ENCODE results near the gene NEU4. TPM values are rescaled to one million over a fixed set of nuclear protein-coding genes. Genes with fewer than 3 reads are reported as not detected.

Gene NEU4
- total RNA-seq, 2 donors from 2014 or later = 0.38 TPM; not detected in 1

DNA sequence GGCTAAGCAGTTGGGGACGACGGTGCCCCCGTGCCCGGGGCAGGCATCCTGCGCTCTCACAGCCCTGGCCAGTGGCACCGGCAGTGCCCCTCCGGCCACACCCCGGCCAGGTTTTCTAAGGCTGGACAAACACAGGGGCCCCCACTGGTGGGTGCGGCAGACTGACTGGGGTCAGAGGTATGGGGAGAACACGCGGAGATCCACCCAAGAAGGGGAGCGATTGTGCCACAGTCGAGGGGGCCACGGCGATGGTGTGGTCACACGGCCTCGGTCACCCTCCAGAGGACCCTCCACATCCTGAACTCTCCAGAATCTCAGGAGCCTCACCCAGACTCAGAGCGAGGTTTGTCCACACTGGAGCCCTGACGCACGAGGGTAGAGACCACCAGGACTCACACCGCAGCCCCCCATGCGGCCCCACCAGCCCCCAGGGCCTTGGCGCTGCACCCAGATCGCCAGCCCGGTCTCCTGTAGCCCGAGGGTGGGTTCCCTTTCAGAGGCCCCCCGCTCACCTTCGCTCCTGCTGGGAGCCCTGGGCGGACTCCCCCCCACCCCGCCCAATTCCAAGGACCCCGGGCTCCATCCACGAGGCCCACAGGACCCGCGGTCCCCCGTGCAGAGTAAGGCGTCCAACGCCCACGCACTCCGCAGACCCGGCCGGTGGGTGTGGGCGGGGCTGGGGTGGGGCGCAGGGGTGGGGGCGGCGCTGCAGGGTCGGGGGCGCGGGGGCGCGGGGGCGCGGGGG is 34.5 kb downstream of the NEU4 start:
- peak; percentile 79 for DNase-seq (ENCODE audit: low spot score)
- intact Hi-C loops (cut with DNase I) = no loop called here

DNA sequence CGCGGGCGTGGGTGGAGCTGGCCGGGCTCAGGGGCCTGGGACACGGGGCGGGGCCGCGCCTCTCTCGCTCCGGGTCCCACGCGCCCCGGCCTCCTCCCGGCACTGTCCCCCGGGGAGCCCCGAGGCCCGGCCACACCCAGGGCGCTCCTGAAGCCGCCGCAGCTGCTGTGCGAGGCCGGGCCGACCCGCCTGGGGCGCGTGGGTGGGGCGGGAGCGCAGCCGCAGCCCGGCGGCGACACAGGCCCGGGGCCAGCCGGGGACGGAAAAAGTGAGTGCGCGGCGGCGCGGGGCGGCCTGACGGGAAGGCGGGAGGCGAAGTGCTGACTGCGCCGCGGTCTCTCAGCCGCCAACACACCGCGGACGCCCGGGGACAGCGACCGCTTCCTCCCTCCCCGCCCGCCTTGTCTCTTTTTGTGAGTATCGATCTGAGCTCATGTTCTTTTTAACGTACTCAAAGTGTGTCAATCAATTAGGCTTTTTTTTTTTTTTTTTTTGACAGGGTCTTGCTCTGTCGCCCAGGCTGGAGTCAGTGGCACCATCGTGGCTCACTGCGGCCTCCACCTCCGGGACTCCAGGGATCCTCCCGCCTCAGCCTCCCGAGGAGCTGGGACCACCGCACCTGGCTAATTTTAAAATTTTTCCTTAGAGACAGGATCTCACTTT is 35.2 kb downstream of the NEU4 start:
- DNase-seq (ENCODE audit: low spot score) = peak; percentile 95
- intact Hi-C loops (cut with DNase I) = no loop called here

DNA sequence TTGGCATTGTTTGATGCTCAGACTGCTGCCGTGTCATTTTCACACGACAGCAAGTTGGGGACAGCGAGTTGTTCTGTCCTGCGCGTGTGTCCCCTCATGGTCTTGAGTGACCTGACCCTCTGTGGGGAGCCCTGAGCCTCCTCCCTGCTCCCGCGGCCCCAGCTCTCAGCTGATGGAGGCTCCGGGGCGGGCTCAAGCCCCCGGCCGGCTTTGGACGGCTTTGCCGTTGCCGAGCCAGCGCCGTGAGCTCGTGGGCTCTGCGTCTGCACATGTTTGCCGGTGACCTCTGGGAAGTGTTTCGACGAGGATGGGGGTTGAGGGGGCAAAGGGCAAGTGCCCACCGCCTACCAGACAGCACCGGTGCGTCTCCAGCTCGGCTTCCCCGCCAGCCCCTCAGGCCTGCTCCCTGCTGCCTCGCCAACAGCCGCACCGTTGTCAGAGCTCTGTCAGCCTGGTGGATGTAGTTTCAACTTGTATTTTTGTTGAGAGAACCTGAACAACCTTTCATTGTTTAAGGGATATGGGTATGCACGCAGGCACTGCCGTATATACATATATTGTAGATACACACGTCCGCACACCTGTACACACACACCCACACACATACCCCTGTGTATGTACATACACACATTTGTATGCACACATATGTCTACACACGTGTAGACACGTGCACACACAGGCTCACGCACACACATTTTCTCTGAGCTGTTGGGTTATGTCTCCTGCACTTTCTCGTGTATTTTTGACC is 36.0 kb downstream of the NEU4 start:
- intact Hi-C loops (cut with DNase I) = no loop called here
- peak; percentile 71 for DNase-seq (ENCODE audit: low spot score)

DNA sequence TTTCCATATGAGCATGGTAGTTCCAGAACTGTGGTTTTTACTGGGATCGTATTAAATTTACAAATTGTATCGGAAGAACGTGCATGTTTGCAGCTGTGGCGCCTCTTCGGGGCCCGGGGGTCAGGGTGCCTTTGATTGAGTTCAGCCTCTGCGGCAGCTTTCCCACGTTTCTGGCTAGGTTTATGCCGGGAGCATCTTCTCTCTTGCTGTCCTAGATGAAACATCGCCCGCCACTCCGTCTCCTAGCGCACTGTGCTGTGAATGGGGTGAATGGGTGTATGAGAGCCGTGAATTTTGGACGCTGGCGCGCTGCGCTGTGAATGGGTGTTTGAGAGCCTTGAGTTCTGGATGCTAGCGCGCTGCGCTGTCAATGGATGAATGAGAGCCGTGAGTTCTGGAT is 37.4 kb downstream of the NEU4 start:
- intact Hi-C loops (cut with DNase I) = no loop called here
- DNase-seq (ENCODE audit: low spot score) = no peak

DNA sequence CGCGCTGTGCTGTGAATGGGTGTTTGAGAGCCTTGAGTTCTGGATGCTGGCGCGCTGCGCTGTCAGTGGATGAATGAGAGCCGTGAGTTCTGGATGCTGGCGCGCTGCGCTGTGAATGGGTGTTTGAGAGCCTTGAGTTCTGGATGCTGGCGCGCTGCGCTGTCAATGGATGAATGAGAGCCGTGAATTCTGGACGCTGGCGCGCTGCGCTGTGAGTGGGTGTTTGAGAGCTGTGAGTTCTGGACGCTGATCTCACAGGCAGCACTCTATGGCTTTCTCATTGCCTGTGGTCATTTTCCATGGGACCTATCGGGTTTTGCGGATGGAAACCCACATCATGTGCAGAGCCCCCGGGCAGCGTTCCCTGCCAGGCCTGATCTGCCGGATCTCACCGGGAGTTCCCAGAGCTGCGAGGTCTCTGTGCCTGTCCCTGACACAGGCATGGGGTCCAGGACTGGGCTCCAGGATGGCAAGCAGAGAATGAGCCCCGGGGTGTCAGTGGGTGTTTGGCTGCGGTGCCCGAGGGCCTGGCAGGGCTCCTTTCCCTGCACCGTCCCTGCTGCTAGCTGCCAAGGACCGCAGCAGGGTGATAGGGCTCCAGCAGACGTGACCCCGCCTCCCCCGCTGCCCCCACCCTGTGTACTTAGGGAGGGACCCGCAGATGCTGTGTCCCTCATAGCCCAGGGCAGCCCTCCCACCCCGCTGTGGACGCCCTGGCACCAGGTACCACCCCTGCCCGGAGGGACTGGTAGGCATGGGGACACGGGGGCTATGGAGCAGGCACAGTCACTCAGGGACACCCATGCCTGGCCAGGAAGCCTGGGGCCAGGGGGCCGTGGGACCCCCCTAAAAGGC is 40.0 kb downstream of the NEU4 start:
- DNase-seq (ENCODE audit: low spot score) = peak; percentile 81
- intact Hi-C loops (cut with DNase I) = no loop called here

DNA sequence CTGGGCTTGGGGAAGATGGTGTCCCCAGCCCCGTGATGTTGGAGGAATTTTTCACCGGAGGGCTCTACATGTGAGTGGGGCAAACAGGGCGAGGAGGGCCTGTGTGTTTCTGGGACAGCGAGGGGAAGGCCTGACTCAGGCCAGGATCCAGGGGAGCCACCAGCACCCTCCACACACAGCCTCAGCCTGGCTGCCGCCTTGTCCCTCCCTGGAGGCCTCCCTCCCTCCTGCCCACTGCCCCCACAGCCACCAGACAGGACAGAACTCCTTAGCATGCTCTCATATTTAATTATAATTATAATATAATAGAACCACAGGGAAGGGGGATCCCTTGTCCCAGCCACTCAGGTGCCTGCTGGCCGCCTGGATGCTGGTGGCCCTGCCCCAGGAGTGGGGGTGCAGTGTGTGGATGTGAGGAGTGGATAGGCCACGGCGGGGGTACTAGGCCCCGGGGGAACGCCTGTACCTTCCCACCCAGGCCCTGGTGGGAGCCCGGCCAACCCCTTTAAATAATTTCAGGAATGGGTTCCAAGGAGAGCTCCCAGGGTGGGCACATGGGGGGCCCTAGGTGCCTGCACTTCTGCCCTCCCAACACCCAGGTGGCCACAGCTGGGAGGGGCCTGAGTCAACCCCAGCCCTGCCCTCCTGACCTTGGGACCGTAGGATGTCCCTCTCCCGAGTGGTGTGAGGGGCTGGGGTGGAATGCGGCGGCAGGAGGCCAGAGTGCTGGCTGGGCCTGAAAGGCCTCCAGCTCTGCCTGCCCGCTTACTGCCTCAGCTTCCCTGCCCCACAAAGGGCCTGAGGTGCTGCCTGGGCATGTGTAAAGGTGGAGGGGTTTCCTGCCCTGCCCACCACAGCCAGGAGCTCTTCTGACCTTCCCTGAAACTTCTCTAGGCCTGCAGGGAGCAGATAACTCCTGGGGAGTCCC is 40.9 kb downstream of the NEU4 start:
- intact Hi-C loops (cut with DNase I) = no loop called here
- peak; percentile 69 for DNase-seq (ENCODE audit: low spot score)

DNA sequence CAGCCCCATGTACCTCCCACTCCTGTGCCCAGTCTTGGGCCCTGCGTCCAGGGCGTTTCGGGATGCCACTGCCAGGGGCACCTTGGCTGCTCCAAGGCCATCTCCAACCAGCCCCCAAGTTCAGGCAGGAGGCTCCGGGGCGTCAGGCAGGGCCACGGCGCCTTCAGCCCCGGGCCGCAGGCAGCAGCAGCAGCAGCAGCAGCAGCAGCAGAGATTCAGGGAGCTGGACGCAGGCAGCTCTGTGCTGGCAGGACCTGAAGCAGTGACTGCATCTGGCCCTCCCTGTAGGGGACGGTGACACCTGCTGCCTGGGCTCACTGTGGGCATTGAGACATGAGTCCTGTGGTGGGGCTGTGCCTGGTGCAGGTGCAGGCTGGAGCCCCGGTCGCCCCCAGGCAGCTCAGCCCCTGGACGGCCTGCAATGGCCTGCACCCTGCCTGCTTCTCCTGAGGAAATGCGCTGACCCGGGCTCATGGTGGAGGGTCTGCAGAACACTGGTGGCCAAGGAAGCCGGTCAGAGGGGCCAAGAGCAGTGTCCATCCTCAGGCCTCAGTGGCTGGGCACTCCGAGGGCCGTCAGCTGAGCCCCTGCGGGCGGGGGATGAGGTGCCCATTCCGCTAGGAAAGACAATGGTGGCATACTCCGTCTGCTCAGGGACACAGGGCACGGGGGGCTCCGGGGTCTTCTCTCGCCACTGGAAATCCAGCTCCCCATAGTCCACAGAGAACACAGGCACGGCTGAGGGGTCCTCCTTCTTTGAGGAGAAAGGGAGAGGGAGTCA is 41.7 kb downstream of the NEU4 start:
- intact Hi-C loops (cut with DNase I) = no loop called here
- peak; percentile 57 for DNase-seq (ENCODE audit: low spot score)

DNA sequence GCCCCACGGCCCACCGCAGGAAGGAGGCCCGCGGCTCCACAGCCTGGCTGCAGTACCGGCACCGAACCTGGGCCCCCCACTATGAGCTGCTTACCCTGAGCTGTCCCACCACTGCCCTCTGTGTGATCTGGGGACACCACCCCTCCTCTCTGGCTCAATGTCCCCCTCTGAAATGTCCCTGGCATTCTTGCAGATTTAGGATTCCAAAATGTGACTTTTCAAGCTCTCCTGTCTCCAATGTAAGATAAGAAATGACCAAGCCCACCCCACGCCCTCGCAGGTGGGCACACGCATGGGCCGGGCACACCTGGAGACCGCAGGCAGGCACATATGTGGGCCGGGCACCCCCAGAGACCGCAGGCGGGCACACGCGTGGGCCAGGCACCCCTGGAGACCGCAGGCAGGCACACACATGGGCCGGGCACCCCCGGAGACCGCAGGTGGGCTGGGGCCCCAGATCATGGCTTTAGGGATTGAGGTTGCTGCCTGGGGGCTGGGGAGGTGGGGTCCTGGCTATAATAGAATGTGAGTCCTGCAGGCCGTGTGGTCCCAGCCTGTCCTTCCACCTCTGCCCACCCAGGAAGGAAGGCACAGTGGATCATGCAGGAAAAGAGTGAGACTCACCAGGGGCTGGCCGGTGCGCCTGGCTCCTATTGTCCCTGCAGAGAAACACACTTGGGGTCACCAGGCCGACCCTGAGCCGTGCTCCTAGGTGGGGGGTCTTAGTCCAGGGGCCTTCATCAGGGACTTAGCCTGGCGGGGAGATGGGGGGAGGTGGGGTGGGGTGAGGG is 42.5 kb downstream of the NEU4 start:
- DNase-seq (ENCODE audit: low spot score) = peak; percentile 74
- intact Hi-C loops (cut with DNase I) = no loop called here

DNA sequence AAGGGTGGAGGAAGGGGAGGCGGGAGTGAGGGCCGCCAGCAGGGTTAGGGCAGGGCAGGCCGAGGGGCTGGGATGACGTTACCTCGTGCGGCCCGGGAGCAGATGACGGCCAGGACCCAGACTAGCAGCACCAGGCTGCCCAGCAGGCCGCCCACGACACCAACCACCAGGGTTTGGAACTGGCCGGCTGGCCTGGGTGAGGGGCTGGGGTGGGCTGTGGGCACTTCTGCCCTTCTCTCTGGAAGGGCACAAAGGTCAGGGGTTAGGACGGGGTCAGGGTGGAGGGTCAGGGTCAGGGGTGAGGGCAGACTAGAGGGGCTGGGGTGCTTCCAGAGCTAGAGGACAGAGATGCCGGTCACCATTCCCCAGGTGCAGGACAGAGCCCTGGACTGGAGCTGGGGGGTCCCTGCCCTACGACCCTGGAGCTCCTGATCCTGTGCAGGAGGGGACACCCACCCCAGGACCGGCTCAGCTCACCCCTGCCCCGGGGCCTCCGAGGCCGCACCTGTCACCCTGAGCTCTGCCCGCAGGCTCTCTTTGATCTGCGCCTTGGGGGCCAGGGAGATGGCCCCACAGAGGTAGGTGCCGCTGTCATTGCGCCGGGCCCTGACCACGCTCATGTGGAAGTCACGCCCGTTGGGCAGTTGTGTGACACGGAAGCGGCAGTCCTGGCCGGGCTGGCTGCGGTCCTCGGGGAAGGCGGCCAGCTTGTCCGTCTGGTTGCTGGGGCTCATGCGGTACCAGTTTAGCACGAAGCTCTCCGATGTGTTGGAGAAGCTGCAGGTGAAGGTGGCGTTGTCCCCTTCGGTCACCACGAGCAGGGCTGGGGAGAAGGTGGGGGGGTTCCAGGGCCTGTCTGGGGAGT is 43.4 kb downstream of the NEU4 start:
- peak; percentile 75 for DNase-seq (ENCODE audit: low spot score)
- intact Hi-C loops (cut with DNase I) = no loop called here

DNA sequence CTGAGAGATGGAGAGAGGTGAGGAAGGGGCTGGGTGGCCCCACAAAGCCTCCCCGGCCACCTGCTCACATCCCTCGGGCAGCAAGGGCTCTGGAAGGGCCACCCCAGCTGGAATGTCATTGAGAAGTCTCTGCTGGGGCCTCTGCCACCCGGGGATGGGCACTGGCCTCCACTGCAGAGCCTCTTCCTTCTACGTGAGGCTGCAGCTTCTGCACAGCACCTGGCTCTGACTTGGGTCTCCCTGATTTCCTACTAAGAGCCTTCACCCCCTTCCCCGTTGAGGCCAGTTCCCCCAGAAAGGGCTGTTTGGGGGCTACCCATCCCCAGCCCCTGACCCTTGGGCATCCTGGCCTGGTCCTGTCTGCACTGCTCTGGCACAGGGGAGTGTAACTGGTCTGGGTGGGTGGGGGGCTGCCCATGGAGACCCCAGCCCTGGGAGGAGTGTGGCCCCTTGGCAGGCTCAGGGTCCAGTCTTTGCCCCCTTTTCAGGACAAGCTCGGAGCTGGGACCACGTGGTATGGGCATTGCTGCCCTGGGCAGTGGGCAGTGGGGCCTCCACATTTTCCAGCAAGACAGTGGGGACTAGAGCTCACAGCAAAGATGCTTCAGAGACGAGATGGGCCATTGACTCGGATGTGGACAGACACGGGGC is 44.1 kb downstream of the NEU4 start:
- intact Hi-C loops (cut with DNase I) = no loop called here
- peak; percentile 57 for DNase-seq (ENCODE audit: low spot score)

DNA sequence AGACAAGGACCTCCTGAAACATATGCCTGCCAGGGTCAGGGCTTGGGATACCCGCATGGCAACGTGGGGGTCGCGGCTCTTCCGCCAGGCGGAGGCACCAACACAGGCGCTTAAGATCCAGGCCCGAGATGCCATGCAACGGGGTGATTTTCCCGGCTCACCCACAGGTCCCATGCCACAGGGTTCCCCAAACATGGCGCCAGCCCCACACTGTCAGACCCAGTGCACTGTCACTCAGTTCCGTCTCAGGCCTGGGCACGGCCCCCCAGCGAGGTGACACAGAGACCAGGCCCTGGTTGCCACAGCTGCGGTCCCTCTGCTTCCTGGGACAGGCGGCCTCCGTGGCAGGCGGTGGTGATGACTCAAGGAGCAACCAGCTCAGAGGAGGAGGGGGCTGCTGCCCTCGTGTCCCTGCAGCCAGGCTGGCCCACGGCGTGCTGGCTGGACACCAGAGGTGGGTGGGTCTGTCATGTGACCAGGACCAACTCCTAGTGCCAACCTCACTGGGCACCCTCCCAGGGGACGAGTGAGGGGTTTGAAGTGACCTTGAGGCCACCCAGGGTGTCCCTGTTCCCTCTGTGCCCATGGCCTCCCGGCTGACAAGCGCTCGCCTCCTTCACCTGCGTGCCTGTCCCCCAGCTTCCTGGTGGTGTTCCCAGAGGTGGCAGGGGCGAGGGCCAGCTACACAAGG is 44.8 kb downstream of the NEU4 start:
- DNase-seq (ENCODE audit: low spot score) = peak; percentile 81
- intact Hi-C loops (cut with DNase I) = no loop called here

DNA sequence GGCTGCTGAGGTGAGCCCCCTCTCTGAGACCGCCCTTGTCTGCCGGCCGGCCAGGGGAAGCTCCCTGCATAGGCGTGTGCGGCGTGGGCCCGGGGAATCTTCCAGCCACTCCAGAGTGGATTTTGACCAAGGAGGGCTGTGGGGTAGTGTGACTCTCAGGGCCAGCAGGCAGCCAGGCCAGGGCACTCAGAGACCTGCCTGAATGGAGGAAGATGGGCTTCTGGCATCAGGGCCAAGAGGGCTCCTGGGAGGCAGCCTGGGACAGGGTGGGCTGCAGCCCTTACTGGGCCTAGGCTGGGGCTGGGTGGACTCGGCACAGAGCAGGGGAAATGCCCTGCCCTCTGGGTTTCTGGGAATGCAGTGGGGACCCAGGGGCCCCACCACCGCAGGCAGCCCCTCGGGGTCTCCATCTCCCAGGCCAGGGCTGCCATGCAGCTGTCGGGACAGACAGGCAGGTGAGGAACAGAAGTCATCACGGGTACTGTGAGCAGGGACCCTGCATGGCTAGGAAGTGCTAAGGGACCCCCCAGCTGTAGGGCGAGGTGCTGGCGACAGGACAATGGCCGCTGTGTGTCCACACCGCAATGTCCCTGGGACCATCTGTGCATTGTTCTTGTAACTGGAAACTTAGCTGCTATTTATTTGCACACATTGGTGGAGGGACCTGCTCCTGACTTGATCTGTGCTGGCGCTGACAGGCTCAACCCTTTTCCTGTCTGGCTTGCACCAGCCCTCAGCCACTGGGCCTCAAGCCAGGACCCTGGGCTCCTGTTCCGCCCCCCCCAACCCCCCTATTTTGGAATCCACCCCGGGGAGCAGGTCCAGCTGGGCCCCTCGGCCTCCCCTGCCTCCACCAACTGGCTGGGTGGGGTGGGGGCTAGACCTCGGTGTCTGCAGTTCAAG is 45.6 kb downstream of the NEU4 start:
- intact Hi-C loops (cut with DNase I) = no loop called here
- DNase-seq (ENCODE audit: low spot score) = peak; percentile 79

DNA sequence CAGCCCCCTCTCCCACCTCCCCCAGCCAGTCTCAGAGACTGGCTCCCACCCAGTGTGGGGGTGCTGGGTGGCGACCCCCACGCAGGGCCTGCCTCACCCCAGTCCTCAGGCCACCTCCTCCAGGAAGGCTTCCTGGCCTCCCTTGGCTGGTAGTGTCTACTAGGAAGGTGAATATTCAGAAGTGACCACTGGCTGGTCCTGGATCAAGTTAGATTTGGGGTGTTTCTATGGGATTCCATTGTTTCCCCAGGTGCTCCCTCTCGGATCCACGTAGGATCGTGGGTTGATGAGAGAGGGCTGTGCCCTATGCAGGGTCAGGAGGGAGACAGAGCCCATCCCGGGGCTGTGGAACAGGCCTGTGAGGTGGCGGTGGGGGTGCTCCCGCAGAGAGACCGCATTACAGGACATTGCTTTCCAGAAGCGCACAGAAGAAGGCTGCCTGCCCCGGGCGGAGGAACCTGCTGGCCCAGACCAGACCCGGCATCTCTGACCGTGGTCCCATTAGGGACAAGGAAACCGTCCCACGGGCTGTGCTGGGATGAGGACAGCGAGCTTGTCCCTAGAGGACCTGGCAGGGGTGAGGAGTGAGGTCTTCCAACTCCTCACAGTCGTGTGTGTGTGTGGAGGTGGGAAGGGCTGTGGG is 46.4 kb downstream of the NEU4 start:
- intact Hi-C loops (cut with DNase I) = no loop called here
- DNase-seq (ENCODE audit: low spot score) = peak; percentile 72
